ENCODE results near the gene MAK.
"Not testable (repeated sequence)": the region's sequence is repeated elsewhere in the genome, so short reads cannot be mapped to it uniquely, and the experiment has no call there.

Gene MAK

DNA sequence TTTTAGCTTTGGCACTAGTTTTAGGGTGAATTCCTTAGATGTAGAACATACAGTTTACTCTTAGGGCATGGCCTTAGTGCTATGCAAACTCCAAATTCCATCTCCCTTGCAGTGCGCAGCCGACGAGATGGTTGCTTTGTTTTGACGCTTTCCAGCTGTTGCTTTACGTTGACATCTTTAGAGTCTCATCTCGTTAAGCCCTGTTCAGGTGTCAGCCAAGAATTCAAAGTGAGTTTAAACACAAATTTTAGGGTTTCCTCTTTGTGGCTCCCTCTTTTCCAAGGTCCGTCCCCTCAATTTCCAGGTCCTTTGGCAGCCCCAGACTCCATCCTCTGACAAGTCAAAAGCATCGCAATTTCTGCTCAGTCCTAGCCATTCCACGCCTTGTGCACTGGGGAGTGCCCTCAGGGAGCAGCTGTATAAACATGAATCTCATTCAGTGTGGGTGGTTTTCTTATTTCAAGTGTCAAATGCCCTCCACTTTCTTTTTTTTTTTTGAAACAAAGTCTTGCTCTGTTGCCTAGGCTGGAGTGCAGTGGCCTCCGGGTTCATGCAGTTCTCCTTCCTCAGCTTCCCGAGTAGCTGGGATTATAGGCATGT, 14.1 kb upstream of the MAK start:
- no peak for DNase-seq

DNA sequence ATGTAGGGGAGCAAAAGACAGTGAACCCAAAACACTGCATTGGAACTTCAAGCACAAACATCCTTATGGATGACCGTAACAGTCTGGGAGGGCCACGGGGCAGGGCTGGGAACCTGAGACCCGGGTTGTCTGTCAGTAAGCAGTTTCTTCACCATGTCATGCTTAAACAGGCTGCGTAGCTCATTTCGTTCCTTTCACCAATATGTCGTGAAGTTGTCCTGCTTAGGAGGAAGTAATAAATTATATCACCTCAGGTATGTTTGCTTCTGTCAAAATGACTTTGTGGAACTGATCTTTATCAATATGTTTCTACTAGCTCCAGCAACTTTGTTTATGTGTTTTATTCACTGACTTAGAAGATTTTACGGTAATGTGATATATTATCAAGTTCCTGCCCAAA, 12.4 kb upstream of the MAK start:
- DNase-seq: no peak

DNA sequence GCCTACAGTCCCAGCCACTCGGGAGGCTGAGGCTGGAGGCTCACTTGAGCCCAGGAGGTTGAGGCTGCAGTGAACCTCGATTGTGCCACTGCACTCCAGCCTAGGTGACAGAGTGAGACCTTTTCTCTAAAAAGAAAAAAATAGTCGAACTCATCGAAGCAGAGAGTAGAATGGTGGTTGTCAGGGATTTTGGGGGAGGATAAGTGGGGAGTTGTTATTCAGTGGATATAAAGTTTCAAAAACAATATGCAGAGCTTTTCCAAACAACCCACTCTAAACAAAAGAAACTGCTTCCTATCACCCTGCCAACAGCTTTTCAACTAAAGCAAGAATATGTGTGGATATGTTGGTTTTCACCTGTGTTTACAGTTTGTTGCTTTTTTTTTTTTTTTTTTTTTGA, 11.6 kb upstream of the MAK start:
- DNase-seq: no peak

DNA sequence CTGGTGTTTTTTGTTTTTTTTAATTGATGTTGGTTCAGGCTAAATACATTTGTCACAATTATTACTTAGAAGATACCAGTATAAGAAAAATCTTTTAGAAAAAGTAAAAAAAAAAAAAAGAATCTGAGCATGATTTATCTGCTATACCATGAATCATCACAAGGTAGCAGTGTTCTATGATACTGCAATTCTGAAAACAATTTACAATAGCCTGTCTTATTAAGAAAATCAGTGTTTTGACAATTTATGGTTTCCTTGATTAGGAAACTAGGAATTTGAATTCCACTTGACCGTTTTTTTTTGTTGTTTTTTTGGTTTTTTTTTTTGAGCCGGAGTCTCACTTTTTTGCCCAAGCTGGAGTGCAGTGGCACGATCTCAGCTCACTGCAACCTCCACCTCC, 9.3 kb upstream of the MAK start:
- no peak for DNase-seq

GRCh38 chr6:10843554-10843953, 5.2 kb upstream of the MAK start:
- no peak for DNase-seq

GRCh38 chr6:10838794-10839333, 525 bp upstream of the MAK start:
- DNase-seq: no peak

DNA sequence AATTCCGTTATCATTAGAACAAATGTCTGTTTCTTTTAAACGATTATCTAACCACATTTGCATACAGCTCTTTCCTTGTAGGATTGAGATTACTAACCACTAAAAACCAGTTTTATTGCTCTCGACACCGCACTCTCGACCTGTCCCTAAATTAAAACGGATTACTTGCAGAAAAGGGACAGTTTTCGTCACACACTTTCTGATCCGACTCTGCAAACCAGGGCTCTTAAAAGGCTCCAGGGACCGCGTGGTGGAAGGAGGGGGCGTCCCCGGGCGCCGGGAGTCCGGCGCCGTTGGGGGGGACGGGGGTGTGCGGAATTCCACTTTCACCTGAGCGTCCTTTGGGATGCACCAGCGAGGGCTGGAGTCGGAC, 731 bp downstream of the MAK start:
- no peak for DNase-seq

DNA sequence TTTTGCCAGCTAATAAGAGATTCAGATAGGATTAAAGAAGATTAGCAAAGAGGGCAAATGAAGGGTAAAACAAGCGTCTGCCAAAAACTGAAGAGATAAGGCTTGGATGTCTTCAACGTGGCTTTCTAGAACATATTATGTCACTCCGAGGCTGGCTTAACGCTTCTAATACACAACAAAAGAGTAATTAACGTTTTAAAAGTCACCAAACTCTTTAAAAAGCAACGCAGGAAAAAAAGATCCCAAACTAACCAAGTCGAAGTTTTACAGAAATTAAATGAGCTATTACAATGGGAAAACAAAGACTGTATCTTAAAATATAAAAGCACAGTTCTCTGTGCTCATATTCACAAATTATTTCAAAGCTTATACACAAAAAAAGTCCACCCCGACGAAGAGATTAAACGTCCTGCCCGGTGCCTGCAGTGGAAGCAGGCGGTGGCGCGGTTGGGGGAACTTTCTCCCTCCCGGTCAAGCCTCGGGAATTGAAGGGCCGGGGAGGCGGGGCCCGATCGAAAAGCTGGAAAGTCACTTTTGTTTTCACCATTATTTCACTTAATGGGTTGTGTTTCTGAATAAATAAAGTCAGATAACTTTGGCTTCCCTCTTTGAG, 1.2 kb downstream of the MAK start:
- DNase-seq: no peak

DNA sequence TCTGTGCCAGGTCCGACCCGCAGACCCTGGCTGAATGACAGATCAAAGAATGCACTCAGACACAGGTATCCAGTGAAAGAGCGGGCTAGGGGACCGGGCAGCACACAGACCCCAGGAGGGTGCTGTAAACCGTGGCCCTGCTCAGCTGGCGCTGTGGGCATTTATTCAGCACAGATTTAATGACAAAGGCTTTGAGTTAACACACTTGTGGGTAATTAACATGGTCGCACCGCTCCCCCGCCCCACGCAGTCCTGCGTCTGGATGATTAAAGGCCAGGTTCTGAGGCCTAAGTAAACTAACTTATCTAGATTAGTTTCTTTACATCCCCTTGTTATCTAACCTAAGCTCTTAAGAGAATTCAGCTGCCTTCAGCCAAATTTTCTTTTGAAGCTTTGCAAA, 3.5 kb downstream of the MAK start:
- DNase-seq: no peak

- DNase-seq: no peak
These were observed 6.7 kb downstream of the MAK start for GRCh38 chr6:10831609-10832008.

DNA sequence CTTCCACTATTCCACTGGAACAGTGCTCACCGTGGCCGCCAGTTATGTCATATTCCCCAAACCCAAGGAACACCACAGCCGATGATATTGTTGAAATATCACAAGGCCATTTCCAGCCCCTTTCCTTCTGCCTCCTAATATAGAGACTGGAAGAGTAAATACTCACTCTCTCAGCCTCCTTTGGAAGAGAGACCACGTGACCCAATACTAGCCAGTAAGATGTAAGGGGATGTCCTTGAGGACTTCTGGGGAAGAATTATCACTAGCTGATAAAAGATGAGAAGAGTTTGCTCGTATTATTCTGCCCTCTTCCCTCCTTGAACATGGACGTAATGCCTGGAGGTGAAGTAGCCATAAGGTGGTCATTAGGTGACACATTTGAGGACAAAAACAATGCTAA, 13.5 kb downstream of the MAK start:
- DNase-seq: no peak

DNA sequence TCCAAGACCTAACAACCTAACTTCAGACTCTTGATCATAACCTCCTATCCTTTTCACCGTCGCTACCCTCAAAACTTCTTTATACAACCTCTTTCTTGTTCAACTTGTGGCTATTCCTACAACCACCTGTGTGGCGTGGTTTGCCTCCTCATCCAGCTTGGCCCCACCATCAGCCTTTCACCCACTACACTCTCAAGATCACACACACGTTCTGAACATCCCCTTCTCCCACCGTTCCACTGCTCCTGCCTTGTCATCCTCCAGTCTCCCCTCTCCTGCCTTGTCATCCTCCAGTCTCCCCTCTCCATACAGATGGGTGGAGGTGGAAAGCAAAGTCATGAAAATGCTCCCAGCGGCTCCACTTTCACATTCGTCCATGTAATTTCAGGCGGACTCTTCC, 14.0 kb downstream of the MAK start:
- no peak for DNase-seq

GRCh38 chr6:10814176-10814575, 24.2 kb downstream of the MAK start:
- DNase-seq: not testable (repeated sequence)

DNA sequence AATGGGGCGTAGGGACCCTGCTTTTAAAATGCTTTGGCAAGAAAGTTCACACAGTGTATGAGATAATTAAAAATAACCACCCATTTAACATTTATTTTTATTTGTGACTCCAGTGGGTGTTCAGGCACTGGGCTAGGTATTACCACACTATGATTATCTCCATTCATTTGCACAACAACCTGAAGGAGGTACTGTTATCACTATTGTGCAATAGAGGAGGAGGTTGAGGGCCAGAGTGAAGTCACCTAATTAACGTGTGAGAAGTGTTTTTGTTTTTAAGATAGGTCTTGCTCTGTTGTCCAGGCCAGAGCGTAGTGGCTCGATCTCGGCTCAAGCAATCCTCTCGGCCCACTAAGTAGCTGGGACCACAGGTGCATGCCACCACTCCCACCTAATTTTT, 29.2 kb downstream of the MAK start:
- DNase-seq: no peak

- no peak for DNase-seq
These were observed 30.0 kb downstream of the MAK start for GRCh38 chr6:10808376-10808775.

- DNase-seq: peak; percentile 63
These were observed 37.0 kb downstream of the MAK start for GRCh38 chr6:10801224-10801848.

DNA sequence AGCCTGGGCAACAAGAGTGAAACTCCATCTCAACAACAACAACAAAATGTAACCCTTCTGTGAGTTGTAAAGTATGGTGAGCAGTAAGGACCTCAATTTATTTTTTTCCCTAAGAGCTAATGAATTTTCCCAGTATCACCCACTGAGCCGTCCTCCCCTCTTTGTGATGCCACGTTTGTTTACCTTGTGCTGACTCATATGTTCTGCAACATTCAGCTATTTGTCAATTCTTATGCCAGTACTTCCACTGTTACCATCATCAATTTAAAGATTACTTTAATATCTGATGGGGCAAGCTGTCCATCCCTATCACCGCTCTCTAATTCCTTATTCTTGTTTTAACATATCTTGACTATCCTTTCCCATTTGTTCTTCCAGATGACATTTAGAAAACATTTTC, 37.5 kb downstream of the MAK start:
- DNase-seq: no peak

- DNase-seq: no peak
These were observed 44.1 kb downstream of the MAK start for GRCh38 chr6:10794239-10794638.

GRCh38 chr6:10793695-10794094, 44.6 kb downstream of the MAK start:
- DNase-seq: no peak

DNA sequence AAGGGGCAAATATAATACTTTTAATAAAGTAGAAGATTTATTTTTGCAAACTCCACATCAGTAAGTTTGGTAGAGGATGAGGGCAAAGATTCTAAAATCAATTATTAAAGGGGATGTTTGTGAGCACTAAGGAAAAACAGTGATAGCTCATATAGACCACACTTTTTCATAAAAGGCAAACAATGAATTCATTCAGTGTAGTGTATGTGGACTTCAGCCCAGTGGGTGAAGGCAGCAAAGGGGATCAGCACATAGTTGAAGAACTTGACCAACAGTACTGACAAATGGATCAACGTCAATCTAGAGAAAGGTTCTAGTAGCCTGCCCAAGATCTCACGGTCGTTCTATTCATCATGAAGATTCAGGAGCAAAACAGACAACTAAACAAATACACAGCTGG, 45.3 kb downstream of the MAK start:
- DNase-seq: no peak

GRCh38 chr6:10792101-10792500, 46.2 kb downstream of the MAK start:
- no peak for DNase-seq

- DNase-seq: no peak
These were observed 46.7 kb downstream of the MAK start for GRCh38 chr6:10791673-10792072.

GRCh38 chr6:10779076-10779475, 59.3 kb downstream of the MAK start:
- no peak for DNase-seq

DNA sequence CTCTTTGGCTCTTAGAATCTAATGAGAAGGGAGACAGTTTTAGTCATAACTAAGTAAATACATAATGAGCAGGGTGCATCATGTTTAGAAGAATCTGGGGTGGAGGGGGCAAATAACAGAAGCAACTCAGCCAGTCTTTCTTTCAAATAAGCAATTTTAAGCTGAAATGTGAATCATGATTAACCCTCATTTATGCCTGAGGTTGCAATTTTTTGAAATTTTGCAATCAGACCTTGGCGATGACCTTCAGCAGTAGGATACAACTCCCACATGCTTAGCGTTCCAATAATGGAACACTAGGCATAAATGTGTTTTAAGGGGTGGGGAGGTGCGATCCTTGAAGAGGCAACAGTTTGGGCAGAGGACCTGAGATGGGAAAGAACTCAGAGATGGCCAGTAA, 60.1 kb downstream of the MAK start:
- no peak for DNase-seq
